WTC11 (cell line): Measurements from ENCODE around the gene PHIP. TPM values are rescaled to one million over a fixed set of nuclear protein-coding genes. Genes with fewer than 3 reads are reported as not detected.

ENCODE experiments used
- ATAC-seq: fragments of 200-7000 bp; cut with Tn5 transposase; 2 replicates; pipeline ENCODE4 v1.10.0; 2021; ENCODE audit warnings: mild to moderate bottlenecking, moderate library complexity
- CTCF ChIA-PET: fragments of 300-600 bp; sonication (Branson Sonifier 250); formaldehyde crosslinking; loops from one replicate; lab custom pipeline; 2021; ENCODE audit warnings: antibody characterized with exemption; lab: Charles Lee
- POLR2A ChIA-PET: fragments of 350-600 bp; sonication (Branson Sonifier 250); formaldehyde crosslinking; loops from one replicate; lab custom pipeline; 2021; ENCODE audit warnings: antibody characterized with exemption; lab: Charles Lee
- DNase-seq: peaks from one replicate; pipeline ENCODE4 v3.0.0; 2021; ENCODE audit warnings: low spot score
- H3K27ac Mint-ChIP-seq: 2 replicates; pipeline ENCODE4 v1.8.0; 2021; ENCODE audit warnings: mixed read lengths
- H3K27me3 Mint-ChIP-seq: 2 replicates; pipeline ENCODE4 v1.8.0; 2021; ENCODE audit warnings: low read depth, mild to moderate bottlenecking, moderate library complexity, mixed read lengths
- H3K36me3 Mint-ChIP-seq: 2 replicates; pipeline ENCODE4 v1.8.0; 2021; ENCODE audit warnings: mixed read lengths
- H3K4me1 Mint-ChIP-seq: 2 replicates; pipeline ENCODE4 v1.8.0; 2022; ENCODE audit warnings: mixed read lengths
- H3K4me3 Mint-ChIP-seq: 2 replicates; pipeline ENCODE4 v1.8.0; 2021; ENCODE audit warnings: mild to moderate bottlenecking, moderate library complexity, mixed read lengths
- H3K9me3 Mint-ChIP-seq: 2 replicates; pipeline ENCODE4 v1.8.0; 2021; ENCODE audit warnings: mixed read lengths
- ATF2 ChIP-seq: sonication (generic); formaldehyde crosslinking; IDR thresholded peaks from 2 replicates; pipeline ENCODE4 v1.8.1; 2022; ENCODE audit warnings: low read depth, missing genetic modification reagents, borderline replicate concordance
- ATF3 ChIP-seq: sonication (generic); formaldehyde crosslinking; conservative IDR thresholded peaks from 2 replicates; pipeline ENCODE4 v1.8.1; 2022; ENCODE audit warnings: mild to moderate bottlenecking, missing genetic modification reagents
- ELF4 ChIP-seq: sonication (generic); formaldehyde crosslinking; IDR thresholded peaks from 2 replicates; pipeline ENCODE4 v1.8.1; 2022; ENCODE audit warnings: low read depth, mild to moderate bottlenecking, moderate library complexity, missing genetic modification reagents
- FOXP1 ChIP-seq: sonication (generic); formaldehyde crosslinking; IDR thresholded peaks from 2 replicates; pipeline ENCODE4 v1.8.0; 2022; ENCODE audit warnings: missing genetic modification reagents, mild to moderate bottlenecking, moderate library complexity, borderline replicate concordance
- HMGXB4 ChIP-seq: sonication (generic); formaldehyde crosslinking; IDR thresholded peaks from 2 replicates; pipeline ENCODE4 v1.8.1; 2023; ENCODE audit warnings: mild to moderate bottlenecking, moderate library complexity, missing genetic modification reagents
- IRF2 ChIP-seq: sonication (generic); formaldehyde crosslinking; IDR thresholded peaks from 2 replicates; pipeline ENCODE4 v1.8.0; 2022; ENCODE audit warnings: low read depth, missing genetic modification reagents, borderline replicate concordance
- JAZF1 ChIP-seq: fragments of 250-450 bp; sonication (Bioruptor Pico); IDR thresholded peaks from 2 replicates; pipeline ENCODE4 v1.9.0; 2021; ENCODE audit warnings: moderate library complexity, mild to moderate bottlenecking, inconsistent platforms
- NR2C2 ChIP-seq: sonication (generic); formaldehyde crosslinking; IDR thresholded peaks from 2 replicates; pipeline ENCODE4 v1.8.0; 2022; ENCODE audit warnings: mild to moderate bottlenecking, missing genetic modification reagents
- PREB ChIP-seq: sonication (generic); formaldehyde crosslinking; IDR thresholded peaks from 2 replicates; pipeline ENCODE4 v1.8.1; 2022; ENCODE audit warnings: mild to moderate bottlenecking, missing genetic modification reagents, moderate library complexity, borderline replicate concordance
- RELA ChIP-seq: sonication (generic); formaldehyde crosslinking; IDR thresholded peaks from 2 replicates; pipeline ENCODE4 v1.8.1; 2022; ENCODE audit warnings: missing genetic modification reagents, mild to moderate bottlenecking, borderline replicate concordance
- SP1 ChIP-seq: sonication (generic); formaldehyde crosslinking; conservative IDR thresholded peaks from 2 replicates; pipeline ENCODE4 v1.8.1; 2022; ENCODE audit warnings: missing genetic modification reagents
- TEAD1 ChIP-seq: sonication (generic); formaldehyde crosslinking; IDR thresholded peaks from 2 replicates; pipeline ENCODE4 v1.8.0; 2022; ENCODE audit warnings: mild to moderate bottlenecking, missing genetic modification reagents
- TEAD4 ChIP-seq: sonication (generic); formaldehyde crosslinking; IDR thresholded peaks from 2 replicates; pipeline ENCODE4 v1.8.0; 2022; ENCODE audit warnings: mild to moderate bottlenecking, missing genetic modification reagents
- USF1 ChIP-seq: sonication (generic); formaldehyde crosslinking; IDR thresholded peaks from 2 replicates; pipeline ENCODE4 v1.8.0; 2022; ENCODE audit warnings: mild to moderate bottlenecking, missing genetic modification reagents
- ZBTB43 ChIP-seq: sonication (generic); formaldehyde crosslinking; IDR thresholded peaks from 2 replicates; pipeline ENCODE4 v1.8.1; 2023; ENCODE audit warnings: mild to moderate bottlenecking, missing genetic modification reagents
- ZNF263 ChIP-seq: sonication (generic); formaldehyde crosslinking; IDR thresholded peaks from 2 replicates; pipeline ENCODE4 v1.8.1; 2022; ENCODE audit warnings: low read depth, mild to moderate bottlenecking, moderate library complexity, missing genetic modification reagents
- ZNF425 ChIP-seq: fragments of 250-450 bp; sonication (Bioruptor Pico); conservative IDR thresholded peaks from 2 replicates; pipeline ENCODE4 v1.9.0; 2021; ENCODE audit warnings: mild to moderate bottlenecking
- ZNF512 ChIP-seq: sonication (generic); formaldehyde crosslinking; IDR thresholded peaks from 2 replicates; pipeline ENCODE4 v1.8.1; 2022; ENCODE audit warnings: missing genetic modification reagents, borderline replicate concordance
- ZSCAN18 ChIP-seq: fragments of 250-450 bp; sonication (Bioruptor Pico); IDR thresholded peaks from 2 replicates; pipeline ENCODE4 v2.1.2; 2022; ENCODE audit warnings: mild to moderate bottlenecking, moderate library complexity
- total RNA-seq: library from RNA; stranded (reverse); gene quantifications from 3 replicates; pipeline ENCODE4 v1.2.3, GENCODE V29; 2021

The PHIP gene
- total RNA-seq, 1 experiment from 2014 or later: 45.6 TPM

- TF ChIP-seq TEAD4 (CRISPR knock-in tag) (no peak), USF1 (CRISPR knock-in tag) (no peak), ZNF512 (CRISPR knock-in tag) (no peak), SP1 (CRISPR knock-in tag) (no peak), NR2C2 (CRISPR knock-in tag) (no peak)
These were observed 11.2 kb downstream of the PHIP start (continued) for GRCh38 chr6:79066828-79067227.

- ATAC-seq (no peak), DNase-seq (no peak)
- Mint-ChIP-seq H3K4me3 (no peak overlapping the region), H3K36me3 (peaks cover 4% of the 10 kb centered on the region), H3K27ac (no peak overlapping the region; the same call in 1 of the 2 replicates), H3K27me3 (no peaks in the 10 kb centered on the region), H3K9me3 (no peaks in the 10 kb centered on the region), H3K4me1 (peaks cover 16% of the 10 kb centered on the region)
- CTCF ChIA-PET: no interaction called here
- POLR2A ChIA-PET: no interaction called here
- no peak for TF ChIP-seq ELF4 (CRISPR knock-in tag)
- TF ChIP-seq JAZF1: no peak
- no peak for TF ChIP-seq TEAD4 (CRISPR knock-in tag)
- no peak for TF ChIP-seq ZNF263
- TF ChIP-seq ZBTB43 (CRISPR knock-in tag): no peak
- no peak for TF ChIP-seq ZSCAN18
- no peak for TF ChIP-seq FOXP1 (CRISPR knock-in tag)
These were observed 11.7 kb downstream of the PHIP start for GRCh38 chr6:79066330-79066729.

- Mint-ChIP-seq H3K4me1 (peaks cover 9% of the 10 kb centered on the region), H3K27ac (no peak overlapping the region), H3K27me3 (no peaks in the 10 kb centered on the region), H3K9me3 (no peaks in the 10 kb centered on the region), H3K36me3 (peaks cover 5% of the 10 kb centered on the region), H3K4me3 (no peak overlapping the region)
- CTCF ChIA-PET: no interaction called here
- ATAC-seq: no peak
- POLR2A ChIA-PET: no interaction called here
- DNase-seq: no peak
- no peak for TF ChIP-seq RELA (CRISPR knock-in tag)
- no peak for TF ChIP-seq ZNF425 (CRISPR knock-in tag)
- TF ChIP-seq ATF2 (CRISPR knock-in tag): no peak
- no peak for TF ChIP-seq ATF3
- TF ChIP-seq TEAD1 (CRISPR knock-in tag): no peak
- TF ChIP-seq IRF2 (CRISPR knock-in tag): no peak
- TF ChIP-seq HMGXB4 (CRISPR knock-in tag): no peak
- no peak for TF ChIP-seq PREB (CRISPR knock-in tag)
These were observed 12.8 kb downstream of the PHIP start for GRCh38 chr6:79065232-79065631.
